Measurements from ENCODE around the gene EDDM3A. TPM values are rescaled to one million over a fixed set of nuclear protein-coding genes. Genes with fewer than 3 reads are reported as not detected.
A peak's percentile ranks its signal among the peaks of the same experiment; 100 is the strongest.

The EDDM3A gene
- total and polyA plus RNA-seq, 8 donors, result 0.15 to 0.47 (median 0.23) TPM; not detected in 4

DNA sequence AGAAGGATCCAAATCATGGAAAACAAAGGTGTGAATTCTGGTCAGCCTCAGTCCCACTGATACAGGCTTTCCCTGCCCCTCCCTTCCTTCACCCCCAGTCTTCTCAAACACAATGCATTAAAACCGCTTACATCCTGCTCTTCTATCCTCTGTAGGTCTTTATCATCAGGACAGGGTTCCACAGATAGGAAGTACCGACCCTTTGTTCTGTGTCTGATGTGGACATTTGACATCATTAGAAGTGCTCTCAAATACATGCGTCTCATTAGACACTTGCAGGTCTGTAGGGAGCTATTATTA, 22.9 kb downstream of the EDDM3A start:
- no peaks in the 10 kb centered on the region for H3K4me1 ChIP-seq
- TF ChIP-seq, protein P1, sequence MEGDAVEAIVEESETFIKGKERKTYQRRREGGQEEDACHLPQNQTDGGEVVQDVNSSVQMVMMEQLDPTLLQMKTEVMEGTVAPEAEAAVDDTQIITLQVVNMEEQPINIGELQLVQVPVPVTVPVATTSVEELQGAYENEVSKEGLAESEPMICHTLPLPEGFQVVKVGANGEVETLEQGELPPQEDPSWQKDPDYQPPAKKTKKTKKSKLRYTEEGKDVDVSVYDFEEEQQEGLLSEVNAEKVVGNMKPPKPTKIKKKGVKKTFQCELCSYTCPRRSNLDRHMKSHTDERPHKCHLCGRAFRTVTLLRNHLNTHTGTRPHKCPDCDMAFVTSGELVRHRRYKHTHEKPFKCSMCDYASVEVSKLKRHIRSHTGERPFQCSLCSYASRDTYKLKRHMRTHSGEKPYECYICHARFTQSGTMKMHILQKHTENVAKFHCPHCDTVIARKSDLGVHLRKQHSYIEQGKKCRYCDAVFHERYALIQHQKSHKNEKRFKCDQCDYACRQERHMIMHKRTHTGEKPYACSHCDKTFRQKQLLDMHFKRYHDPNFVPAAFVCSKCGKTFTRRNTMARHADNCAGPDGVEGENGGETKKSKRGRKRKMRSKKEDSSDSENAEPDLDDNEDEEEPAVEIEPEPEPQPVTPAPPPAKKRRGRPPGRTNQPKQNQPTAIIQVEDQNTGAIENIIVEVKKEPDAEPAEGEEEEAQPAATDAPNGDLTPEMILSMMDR (IDR thresholded peaks at IDR 0.05), result no peak
- intact Hi-C loops (cut with DNase I), result no loop called here
- H3K27me3 ChIP-seq, result no peaks in the 10 kb centered on the region
- ATAC-seq, result no peak
- no peak for DNase-seq
- no peak overlapping the region for H3K27ac ChIP-seq
- H3K36me3 ChIP-seq, result no peaks in the 10 kb centered on the region
- H3K9me3 ChIP-seq, result no peaks in the 10 kb centered on the region
- no peak overlapping the region for H3K4me3 ChIP-seq

GRCh38 chr14:20769421-20769820, 23.7 kb downstream of the EDDM3A start:
- H3K36me3 ChIP-seq, result no peaks in the 10 kb centered on the region
- no peak for DNase-seq

GRCh38 chr14:20772650-20773049, 27.0 kb downstream of the EDDM3A start:
- H3K27ac ChIP-seq, result no peak overlapping the region
- no peaks in the 10 kb centered on the region for H3K9me3 ChIP-seq
- H3K4me3 ChIP-seq, result no peak overlapping the region
- DNase-seq, result no peak
- intact Hi-C loops (cut with DNase I), result no loop called here
- H3K27me3 ChIP-seq, result no peaks in the 10 kb centered on the region
- TF ChIP-seq, protein P1 (IDR thresholded peaks at IDR 0.05), result no peak
- no peaks in the 10 kb centered on the region for H3K36me3 ChIP-seq
- peaks cover 0 to 6% of the 10 kb centered on the region in 2 donors for H3K4me1 ChIP-seq
- ATAC-seq, result no peak

More at GRCh38 chr14:20769421-20769820, 23.7 kb downstream of the EDDM3A start:
- no peaks in the 10 kb centered on the region for H3K4me1 ChIP-seq
- no peaks in the 10 kb centered on the region for H3K9me3 ChIP-seq
- H3K27me3 ChIP-seq, result no peaks in the 10 kb centered on the region
- no peak for ATAC-seq
- intact Hi-C loops (cut with DNase I), result no loop called here
- H3K27ac ChIP-seq, result no peak overlapping the region
- TF ChIP-seq, protein P1 (IDR thresholded peaks at IDR 0.05), result no peak
- no peak overlapping the region for H3K4me3 ChIP-seq

DNA sequence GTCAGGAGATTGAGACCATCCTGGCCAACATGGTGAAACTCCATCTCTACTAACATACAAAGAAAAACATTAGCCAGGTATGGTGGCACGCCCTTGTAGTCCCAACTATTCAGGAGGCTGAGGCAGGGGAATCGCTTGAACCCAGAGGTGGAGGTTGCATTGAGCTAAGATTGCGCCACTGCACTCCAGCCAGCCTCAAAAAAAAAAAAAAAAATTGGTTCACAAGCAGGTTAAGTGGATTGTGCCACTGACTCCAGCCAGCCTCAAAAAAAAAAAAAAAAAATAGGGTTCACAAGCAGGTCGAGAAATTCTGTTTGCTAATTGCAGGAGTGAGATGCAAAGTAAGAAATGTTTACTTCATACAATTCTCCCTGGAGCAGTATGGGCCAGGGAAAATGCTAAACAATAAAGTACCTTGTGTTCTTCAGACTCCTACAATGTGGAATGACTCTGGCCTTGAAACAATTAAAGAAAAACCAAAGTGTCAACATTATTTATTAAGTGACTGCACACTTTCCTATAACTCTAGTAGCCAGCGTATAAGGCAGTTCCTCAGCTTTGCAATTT, 28.7 kb downstream of the EDDM3A start:
- DNase-seq, result peak in 1 of 4 donors; percentile 32
- intact Hi-C loops (cut with DNase I), result no loop called here

DNA sequence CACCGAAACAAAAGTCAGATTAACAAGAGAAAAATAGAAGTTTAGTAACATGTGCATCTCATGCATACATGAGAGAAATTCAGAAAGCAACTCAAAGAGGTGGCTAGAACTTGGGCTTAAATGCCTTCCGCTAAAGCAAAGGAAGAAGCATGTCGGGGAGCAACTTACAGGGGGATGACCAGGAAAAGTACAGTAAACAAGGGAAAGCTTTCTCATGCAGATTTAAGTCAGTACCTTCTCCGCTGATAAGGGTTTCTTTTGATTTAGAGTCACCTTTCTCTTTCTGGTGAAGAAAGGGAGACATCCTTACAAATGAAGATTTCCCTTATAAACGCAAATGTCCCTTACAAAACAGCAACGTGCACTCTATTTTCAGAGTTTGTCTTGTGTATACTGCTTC, 29.4 kb downstream of the EDDM3A start:
- Histone ChIP-seq H3K9me3 (no peaks in the 10 kb centered on the region), H3K27ac (no peak overlapping the region), H3K27me3 (no peaks in the 10 kb centered on the region), H3K36me3 (no peaks in the 10 kb centered on the region), H3K4me3 (no peak overlapping the region), H3K4me1 (peaks cover 0 to 9% of the 10 kb centered on the region in 2 donors)
- no peak for DNase-seq
- TF ChIP-seq, protein P1 (IDR thresholded peaks at IDR 0.05), result no peak
- no peak for ATAC-seq
- intact Hi-C loops (cut with DNase I), result no loop called here

More for the DNA sequence above, 28.7 kb downstream of the EDDM3A start:
- Histone ChIP-seq H3K27ac (no peak overlapping the region), H3K36me3 (no peaks in the 10 kb centered on the region), H3K27me3 (no peaks in the 10 kb centered on the region), H3K9me3 (no peaks in the 10 kb centered on the region), H3K4me1 (peaks cover 0 to 6% of the 10 kb centered on the region in 2 donors), H3K4me3 (no peak overlapping the region)
- TF ChIP-seq, protein P1 (IDR thresholded peaks at IDR 0.05), result no peak
- ATAC-seq, result peak; percentile 89
